ENCODE measurements around the gene TSPAN18. TPM values are rescaled to one million over a fixed set of nuclear protein-coding genes. Genes with fewer than 3 reads are reported as not detected.

Gene TSPAN18
- total and polyA plus RNA-seq, 2 donors: 32.2 to 36.9 TPM

- no peak overlapping the region for H3K27ac ChIP-seq (ENCODE audit: low read depth)
- no peak for DNase-seq (ENCODE audit: extremely low spot score)
- H3K36me3 ChIP-seq (ENCODE audit: insufficient read depth): no peaks in the 10 kb centered on the region
- WGBS: 74% methylated on average over 3 of the region's 3 CpGs
- no peak overlapping the region for H3K4me3 ChIP-seq (ENCODE audit: low read depth, low read length)
- H3K4me1 ChIP-seq (ENCODE audit: insufficient read depth): no peaks in the 10 kb centered on the region
Measured at GRCh38 chr11:44887636-44888035, 160.9 kb downstream of the TSPAN18 start.

- H3K27ac ChIP-seq (ENCODE audit: low read depth): no peak overlapping the region
- H3K4me3 ChIP-seq (ENCODE audit: low read depth, low read length): no peak overlapping the region
- no peaks in the 10 kb centered on the region for H3K4me1 ChIP-seq (ENCODE audit: insufficient read depth)
- no peak for DNase-seq (ENCODE audit: extremely low spot score)
- 88% methylated on average over 1 of the region's 1 CpG for WGBS
- H3K36me3 ChIP-seq (ENCODE audit: insufficient read depth): no peaks in the 10 kb centered on the region
Measured at GRCh38 chr11:44889266-44889665, 162.5 kb downstream of the TSPAN18 start.

- Histone ChIP-seq H3K27ac (ENCODE audit: low read depth) (no peak overlapping the region), H3K4me3 (ENCODE audit: low read depth, low read length) (no peak overlapping the region), H3K36me3 (ENCODE audit: insufficient read depth) (no peaks in the 10 kb centered on the region), H3K4me1 (ENCODE audit: insufficient read depth) (no peaks in the 10 kb centered on the region)
- WGBS: 84% methylated on average over 7 of the region's 7 CpGs
- no peak for DNase-seq (ENCODE audit: extremely low spot score)
Measured at GRCh38 chr11:44892843-44893242, 166.1 kb downstream of the TSPAN18 start.

- Histone ChIP-seq H3K27ac (ENCODE audit: low read depth) (peak overlapping the region; percentile 40), H3K4me1 (ENCODE audit: insufficient read depth) (no peaks in the 10 kb centered on the region), H3K36me3 (ENCODE audit: insufficient read depth) (no peaks in the 10 kb centered on the region), H3K4me3 (ENCODE audit: low read depth, low read length) (no peak overlapping the region)
- no peak for DNase-seq (ENCODE audit: extremely low spot score)
- 31% methylated on average over 10 of the region's 10 CpGs for WGBS
Measured at GRCh38 chr11:44893308-44893822, 166.6 kb downstream of the TSPAN18 start.

- Histone ChIP-seq H3K4me3 (ENCODE audit: low read depth, low read length) (no peak overlapping the region), H3K4me1 (ENCODE audit: insufficient read depth) (no peaks in the 10 kb centered on the region), H3K27ac (ENCODE audit: low read depth) (peak overlapping the region; percentile 40), H3K36me3 (ENCODE audit: insufficient read depth) (no peaks in the 10 kb centered on the region)
- 32% methylated on average over 21 of the region's 21 CpGs for WGBS
- no peak for DNase-seq (ENCODE audit: extremely low spot score)
Measured at GRCh38 chr11:44893846-44894617, 167.3 kb downstream of the TSPAN18 start.

- Histone ChIP-seq H3K27ac (ENCODE audit: low read depth) (no peak overlapping the region), H3K4me1 (ENCODE audit: insufficient read depth) (no peaks in the 10 kb centered on the region), H3K36me3 (ENCODE audit: insufficient read depth) (no peaks in the 10 kb centered on the region), H3K4me3 (ENCODE audit: low read depth, low read length) (no peak overlapping the region)
- 81% methylated on average over 3 of the region's 3 CpGs for whole genome bisulfite sequencing
- no peak for DNase-seq (ENCODE audit: extremely low spot score)
Measured at GRCh38 chr11:44899959-44900358, 173.2 kb downstream of the TSPAN18 start.

- no peaks in the 10 kb centered on the region for H3K4me1 ChIP-seq (ENCODE audit: insufficient read depth)
- DNase-seq (ENCODE audit: extremely low spot score): no peak
- WGBS: 81% methylated on average over 7 of the region's 7 CpGs
- no peaks in the 10 kb centered on the region for H3K36me3 ChIP-seq (ENCODE audit: insufficient read depth)
- H3K27ac ChIP-seq (ENCODE audit: low read depth): no peak overlapping the region
- H3K4me3 ChIP-seq (ENCODE audit: low read depth, low read length): no peak overlapping the region
Measured at GRCh38 chr11:44901120-44901633, 174.4 kb downstream of the TSPAN18 start.

- H3K4me3 ChIP-seq (ENCODE audit: low read depth, low read length): no peak overlapping the region
- WGBS: 84% methylated on average over 5 of the region's 5 CpGs
- no peaks in the 10 kb centered on the region for H3K36me3 ChIP-seq (ENCODE audit: insufficient read depth)
- H3K27ac ChIP-seq (ENCODE audit: low read depth): no peak overlapping the region
- H3K4me1 ChIP-seq (ENCODE audit: insufficient read depth): no peaks in the 10 kb centered on the region
- DNase-seq (ENCODE audit: extremely low spot score): no peak
Measured at GRCh38 chr11:44901786-44902185, 175.0 kb downstream of the TSPAN18 start.

- no peak overlapping the region for H3K4me3 ChIP-seq (ENCODE audit: low read depth, low read length)
- no peak overlapping the region for H3K27ac ChIP-seq (ENCODE audit: low read depth)
- 86% methylated on average over 7 of the region's 7 CpGs for WGBS
- no peaks in the 10 kb centered on the region for H3K36me3 ChIP-seq (ENCODE audit: insufficient read depth)
- no peak for DNase-seq (ENCODE audit: extremely low spot score)
- H3K4me1 ChIP-seq (ENCODE audit: insufficient read depth): no peaks in the 10 kb centered on the region
Measured at GRCh38 chr11:44903035-44903434, 176.3 kb downstream of the TSPAN18 start.

- Histone ChIP-seq H3K27ac (ENCODE audit: low read depth) (no peak overlapping the region), H3K4me1 (ENCODE audit: insufficient read depth) (no peaks in the 10 kb centered on the region), H3K4me3 (ENCODE audit: low read depth, low read length) (no peak overlapping the region), H3K36me3 (ENCODE audit: insufficient read depth) (no peaks in the 10 kb centered on the region)
- no peak for DNase-seq (ENCODE audit: extremely low spot score)
- 95% methylated on average over 3 of the region's 3 CpGs for WGBS
Measured at GRCh38 chr11:44903518-44903917, 176.8 kb downstream of the TSPAN18 start.

- Histone ChIP-seq H3K4me1 (ENCODE audit: insufficient read depth) (no peaks in the 10 kb centered on the region), H3K36me3 (ENCODE audit: insufficient read depth) (no peaks in the 10 kb centered on the region), H3K4me3 (ENCODE audit: low read depth, low read length) (no peak overlapping the region), H3K27ac (ENCODE audit: low read depth) (no peak overlapping the region)
- no peak for DNase-seq (ENCODE audit: extremely low spot score)
- 79% methylated on average over 12 of the region's 12 CpGs for WGBS
Measured at GRCh38 chr11:44904261-44905020, 177.7 kb downstream of the TSPAN18 start.

- H3K4me3 ChIP-seq (ENCODE audit: low read depth, low read length): no peak overlapping the region
- DNase-seq (ENCODE audit: extremely low spot score): no peak
- H3K4me1 ChIP-seq (ENCODE audit: insufficient read depth): no peaks in the 10 kb centered on the region
- WGBS: 73% methylated on average over 9 of the region's 9 CpGs
- no peaks in the 10 kb centered on the region for H3K36me3 ChIP-seq (ENCODE audit: insufficient read depth)
- no peak overlapping the region for H3K27ac ChIP-seq (ENCODE audit: low read depth)
Measured at GRCh38 chr11:44905131-44905866, 178.5 kb downstream of the TSPAN18 start.

GRCh38 chr11:44906649-44907048 is 179.9 kb downstream of the TSPAN18 start:
- H3K36me3 ChIP-seq (ENCODE audit: insufficient read depth): no peaks in the 10 kb centered on the region
- no peak for DNase-seq (ENCODE audit: extremely low spot score)
- WGBS: 69% methylated on average over 5 of the region's 5 CpGs
- H3K4me3 ChIP-seq (ENCODE audit: low read depth, low read length): no peak overlapping the region
- no peaks in the 10 kb centered on the region for H3K4me1 ChIP-seq (ENCODE audit: insufficient read depth)
- H3K27ac ChIP-seq (ENCODE audit: low read depth): no peak overlapping the region
